PFSK-1 (cell line): ENCODE results near the gene TMEM273.

Experiments
- POLR2AphosphoS5 ChIP-seq: IDR thresholded peaks from 2 replicates; pipeline ENCODE4 v1.6.1; 2012; ENCODE audit warnings: low read depth, mild to moderate bottlenecking, control low read depth, low read length, moderate library complexity
- REST ChIP-seq, 2 experiments: IDR thresholded peaks; 2 replicates each; pipeline versions ENCODE4 v1.6.1 to v1.8.0; 2011 to 2012; ENCODE audit warnings: low read depth in 2 of 2, low read length in 2 of 2, control low read depth in 1 of 2, inconsistent platforms in 1 of 2, mild to moderate bottlenecking in 1 of 2, moderate library complexity in 1 of 2; ENCODE audit not compliant: insufficient read depth in 1 of 2
- SIN3A ChIP-seq: IDR thresholded peaks from 2 replicates; pipeline ENCODE4 v1.6.1; 2012; ENCODE audit warnings: mild to moderate bottlenecking, low read length, moderate library complexity, borderline replicate concordance; ENCODE audit not compliant: insufficient read depth
- TAF1 ChIP-seq: IDR thresholded peaks from 2 replicates; pipeline ENCODE4 v1.6.1; 2012; ENCODE audit warnings: low read length, control low read depth, borderline replicate concordance; ENCODE audit not compliant: insufficient read depth

DNA sequence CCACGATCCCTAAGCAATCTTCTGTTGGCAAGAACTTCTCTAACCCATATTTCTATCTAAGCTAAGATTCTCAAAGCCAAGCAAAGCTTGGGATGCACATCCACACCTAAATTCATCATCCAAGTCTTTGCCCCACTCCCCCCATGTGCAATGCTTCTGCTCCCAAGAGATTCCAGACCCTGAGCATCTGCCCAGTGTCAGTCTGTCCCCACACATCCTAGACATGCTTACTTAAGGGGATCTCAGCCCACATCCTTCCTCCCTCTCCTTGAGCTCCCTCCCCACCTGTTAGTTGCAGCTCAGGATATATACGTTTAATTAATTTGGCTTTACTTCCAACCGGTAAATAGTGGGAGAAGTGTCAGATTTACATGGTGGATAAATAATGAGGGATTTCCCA, 17.0 kb upstream of the TMEM273 start:
- TF ChIP-seq TAF1, result no peak
- TF ChIP-seq SIN3A, result no peak
- no peak for TF ChIP-seq POLR2AphosphoS5
- TF ChIP-seq REST (IDR thresholded peaks at IDR 0.05; ENCODE audit: insufficient read depth in 1 of 2, low read depth in 2 of 2, low read length in 2 of 2), result no peak
